Measurements from ENCODE around the gene HIP1R. TPM values are rescaled to one million over a fixed set of nuclear protein-coding genes. Genes with fewer than 3 reads are reported as not detected.

HIP1R gene
- total RNA-seq, 1 donor: 11.1 TPM

GRCh38 chr12:122839907-122840554 is 4.8 kb downstream of the HIP1R start:
- TF ChIP-seq, protein P1, sequence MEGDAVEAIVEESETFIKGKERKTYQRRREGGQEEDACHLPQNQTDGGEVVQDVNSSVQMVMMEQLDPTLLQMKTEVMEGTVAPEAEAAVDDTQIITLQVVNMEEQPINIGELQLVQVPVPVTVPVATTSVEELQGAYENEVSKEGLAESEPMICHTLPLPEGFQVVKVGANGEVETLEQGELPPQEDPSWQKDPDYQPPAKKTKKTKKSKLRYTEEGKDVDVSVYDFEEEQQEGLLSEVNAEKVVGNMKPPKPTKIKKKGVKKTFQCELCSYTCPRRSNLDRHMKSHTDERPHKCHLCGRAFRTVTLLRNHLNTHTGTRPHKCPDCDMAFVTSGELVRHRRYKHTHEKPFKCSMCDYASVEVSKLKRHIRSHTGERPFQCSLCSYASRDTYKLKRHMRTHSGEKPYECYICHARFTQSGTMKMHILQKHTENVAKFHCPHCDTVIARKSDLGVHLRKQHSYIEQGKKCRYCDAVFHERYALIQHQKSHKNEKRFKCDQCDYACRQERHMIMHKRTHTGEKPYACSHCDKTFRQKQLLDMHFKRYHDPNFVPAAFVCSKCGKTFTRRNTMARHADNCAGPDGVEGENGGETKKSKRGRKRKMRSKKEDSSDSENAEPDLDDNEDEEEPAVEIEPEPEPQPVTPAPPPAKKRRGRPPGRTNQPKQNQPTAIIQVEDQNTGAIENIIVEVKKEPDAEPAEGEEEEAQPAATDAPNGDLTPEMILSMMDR (IDR thresholded peaks at IDR 0.05; ENCODE audit: insufficient read depth, low read length): no peak
- H3K4me3 ChIP-seq (ENCODE audit: low read depth, low read length): no peak overlapping the region
- no peak for DNase-seq (ENCODE audit: low read depth)

DNA sequence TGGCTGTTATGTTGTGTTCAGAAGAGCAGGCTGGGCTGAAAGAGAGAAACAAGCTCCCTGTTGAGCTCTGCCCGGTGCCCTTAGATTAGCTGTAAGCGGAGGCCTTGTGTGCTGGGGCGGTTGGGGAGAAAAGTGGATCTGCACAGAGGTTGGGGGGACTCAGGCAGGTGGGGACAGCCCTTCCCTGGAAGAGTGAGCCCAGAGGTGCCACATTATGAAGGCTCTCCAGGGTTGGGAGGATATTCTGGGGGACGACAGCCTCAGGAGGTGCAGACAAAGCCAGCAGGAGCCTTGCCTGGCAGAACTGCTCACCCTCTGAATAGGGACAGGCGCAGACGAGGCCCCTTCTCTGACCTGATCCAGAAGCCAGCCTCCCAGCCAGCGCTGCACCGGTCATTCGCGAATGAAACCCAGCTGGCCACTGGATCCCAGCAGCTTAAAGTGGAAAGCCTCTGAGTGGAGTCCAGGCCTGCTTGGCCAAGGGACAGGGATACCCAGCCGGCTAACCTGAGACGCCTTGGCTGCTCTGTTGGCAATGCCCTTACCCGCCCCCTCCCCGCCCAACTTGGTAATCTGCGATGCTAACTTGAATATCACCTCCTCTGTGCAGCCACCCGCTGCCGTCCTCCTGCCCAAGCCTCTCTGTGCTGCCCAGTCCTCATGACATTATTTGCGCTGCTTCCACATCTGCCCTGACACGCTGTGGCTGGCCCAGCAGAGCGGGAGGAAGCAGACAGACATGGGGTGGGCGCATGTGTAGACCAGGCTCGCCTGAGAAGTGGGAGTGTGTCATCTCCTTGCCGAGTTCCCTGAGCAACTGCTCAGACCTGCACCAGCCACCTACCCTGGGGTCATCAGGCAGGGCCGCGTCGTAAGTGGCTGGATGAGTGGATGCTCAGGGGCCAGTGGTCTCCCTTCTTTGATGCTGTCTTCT is 5.6 kb downstream of the HIP1R start:
- no peak for DNase-seq (ENCODE audit: low read depth)
- TF ChIP-seq, protein P1 (IDR thresholded peaks at IDR 0.05; ENCODE audit: insufficient read depth, low read length): no peak
- H3K4me3 ChIP-seq (ENCODE audit: low read depth, low read length): no peak overlapping the region

GRCh38 chr12:122841544-122842321 is 6.5 kb downstream of the HIP1R start:
- no peak for DNase-seq (ENCODE audit: low read depth)
- TF ChIP-seq, protein P1 (IDR thresholded peaks at IDR 0.05; ENCODE audit: insufficient read depth, low read length): no peak
- H3K4me3 ChIP-seq (ENCODE audit: low read depth, low read length): no peak overlapping the region

- H3K4me3 ChIP-seq (ENCODE audit: low read depth, low read length): no peak overlapping the region
- TF ChIP-seq, protein P1 (IDR thresholded peaks at IDR 0.05; ENCODE audit: insufficient read depth, low read length): no peak
- DNase-seq (ENCODE audit: low read depth): no peak
Observed at GRCh38 chr12:122842505-122843405, 7.5 kb downstream of the HIP1R start.

DNA sequence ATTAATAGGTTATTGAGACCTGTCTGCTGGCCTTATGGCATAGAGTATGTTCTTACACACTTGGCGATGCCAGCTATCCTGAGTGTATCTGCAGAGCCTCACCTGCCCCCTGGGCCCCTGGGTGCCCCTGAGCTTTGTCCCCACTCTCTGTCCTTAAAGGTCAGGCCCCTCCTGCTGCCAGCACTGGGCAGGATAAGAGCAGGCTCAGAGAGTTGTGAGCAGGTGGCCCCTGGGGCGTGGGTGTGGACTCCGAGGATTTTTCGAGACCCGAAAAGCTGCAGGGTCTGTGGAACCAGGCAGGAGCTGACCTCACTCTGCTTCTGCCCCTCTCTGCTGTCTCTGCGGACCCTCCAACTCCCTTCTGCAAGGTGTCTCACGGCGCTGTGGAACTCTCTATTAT is 8.2 kb downstream of the HIP1R start:
- H3K4me3 ChIP-seq (ENCODE audit: low read depth, low read length): no peak overlapping the region
- TF ChIP-seq, protein P1 (IDR thresholded peaks at IDR 0.05; ENCODE audit: insufficient read depth, low read length): no peak
- DNase-seq (ENCODE audit: low read depth): no peak
